GM12875 (cell line): ENCODE measurements around the gene GPR139.

Source experiments
- H3K4me3 ChIP-seq: one replicate; pipeline ENCODE4 v1.5.1; 2011; ENCODE audit warnings: low read depth, low read length, control low read depth
- CTCF ChIP-seq: IDR thresholded peaks from 2 replicates; pipeline ENCODE4 v1.5.1; 2011; ENCODE audit warnings: low read depth, mild to moderate bottlenecking, control low read depth, inconsistent platforms, low read length, moderate library complexity, borderline replicate concordance; ENCODE audit not compliant: insufficient read depth

Gene GPR139

GRCh38 chr16:19994466-19995170, 79.1 kb downstream of the GPR139 start:
- no peak overlapping the region for H3K4me3 ChIP-seq
- no peak for TF ChIP-seq CTCF

GRCh38 chr16:19991614-19992013, 82.1 kb downstream of the GPR139 start:
- no peak for TF ChIP-seq CTCF
- no peak overlapping the region for H3K4me3 ChIP-seq

GRCh38 chr16:19984135-19984534, 89.6 kb downstream of the GPR139 start:
- TF ChIP-seq CTCF, result no peak
- H3K4me3 ChIP-seq, result no peak overlapping the region
